HG03575 (cell line): Measurements from ENCODE around the gene PPP1R13L.

Experiments used
- ATAC-seq: cut with Tn5 transposase; IDR thresholded peaks from one replicate; pipeline ENCODE4 v1.9.1; 2021; ENCODE audit not compliant: unreplicated experiment, insufficient number of reproducible peaks, low FRiP score; ENCODE audit errors: extremely low read depth

Gene PPP1R13L, protein sequence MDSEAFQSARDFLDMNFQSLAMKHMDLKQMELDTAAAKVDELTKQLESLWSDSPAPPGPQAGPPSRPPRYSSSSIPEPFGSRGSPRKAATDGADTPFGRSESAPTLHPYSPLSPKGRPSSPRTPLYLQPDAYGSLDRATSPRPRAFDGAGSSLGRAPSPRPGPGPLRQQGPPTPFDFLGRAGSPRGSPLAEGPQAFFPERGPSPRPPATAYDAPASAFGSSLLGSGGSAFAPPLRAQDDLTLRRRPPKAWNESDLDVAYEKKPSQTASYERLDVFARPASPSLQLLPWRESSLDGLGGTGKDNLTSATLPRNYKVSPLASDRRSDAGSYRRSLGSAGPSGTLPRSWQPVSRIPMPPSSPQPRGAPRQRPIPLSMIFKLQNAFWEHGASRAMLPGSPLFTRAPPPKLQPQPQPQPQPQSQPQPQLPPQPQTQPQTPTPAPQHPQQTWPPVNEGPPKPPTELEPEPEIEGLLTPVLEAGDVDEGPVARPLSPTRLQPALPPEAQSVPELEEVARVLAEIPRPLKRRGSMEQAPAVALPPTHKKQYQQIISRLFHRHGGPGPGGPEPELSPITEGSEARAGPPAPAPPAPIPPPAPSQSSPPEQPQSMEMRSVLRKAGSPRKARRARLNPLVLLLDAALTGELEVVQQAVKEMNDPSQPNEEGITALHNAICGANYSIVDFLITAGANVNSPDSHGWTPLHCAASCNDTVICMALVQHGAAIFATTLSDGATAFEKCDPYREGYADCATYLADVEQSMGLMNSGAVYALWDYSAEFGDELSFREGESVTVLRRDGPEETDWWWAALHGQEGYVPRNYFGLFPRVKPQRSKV

DNA sequence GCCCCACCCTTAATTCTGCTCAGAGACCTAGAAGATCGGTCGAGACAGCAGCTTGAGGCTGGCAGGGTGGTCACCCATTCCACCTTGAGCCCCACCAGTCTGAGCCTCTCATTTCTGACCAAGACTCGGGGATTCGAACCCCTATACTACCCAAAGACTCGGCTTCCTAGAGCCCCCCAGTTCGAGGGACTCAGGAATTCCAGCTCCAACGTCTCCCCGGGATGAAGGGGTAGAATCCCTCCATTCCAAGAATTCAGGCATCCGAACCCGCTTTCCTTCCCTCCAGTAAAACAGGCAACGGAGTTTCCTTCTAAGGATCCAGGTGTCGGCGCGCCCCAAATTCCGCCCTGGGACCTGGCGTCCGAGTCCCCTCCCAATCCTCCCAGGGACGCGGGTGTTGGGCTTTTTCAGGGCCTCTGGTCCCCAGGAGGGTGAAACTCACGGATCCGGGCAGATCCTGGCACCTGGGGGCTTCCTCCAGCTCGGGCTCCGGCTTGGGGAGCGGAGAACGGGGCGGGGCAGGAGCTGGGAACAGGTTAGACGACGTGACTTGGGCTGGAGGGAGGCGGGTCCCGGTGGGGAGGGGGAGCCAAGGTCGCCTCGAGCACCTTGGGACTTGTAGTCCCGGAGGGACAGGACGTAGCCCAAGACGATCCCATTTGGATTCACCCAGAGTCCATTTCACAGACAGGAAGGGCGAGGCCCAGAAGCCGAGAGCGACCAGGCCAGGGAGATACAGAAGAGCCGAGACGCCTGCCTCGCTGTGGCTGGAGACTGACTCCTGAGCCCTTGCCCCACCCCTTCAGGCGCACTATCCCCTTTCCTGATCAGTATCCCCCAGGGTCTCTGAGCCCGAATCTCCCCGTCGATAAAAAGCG is at the start of gene PPP1R13L:
PPP1R13L (minus strand) TSS at position 513 of the 878 bp plus-strand sequence. CDS start 6,751 bp downstream, outside the sequence.
- ATAC-seq = no peak

DNA sequence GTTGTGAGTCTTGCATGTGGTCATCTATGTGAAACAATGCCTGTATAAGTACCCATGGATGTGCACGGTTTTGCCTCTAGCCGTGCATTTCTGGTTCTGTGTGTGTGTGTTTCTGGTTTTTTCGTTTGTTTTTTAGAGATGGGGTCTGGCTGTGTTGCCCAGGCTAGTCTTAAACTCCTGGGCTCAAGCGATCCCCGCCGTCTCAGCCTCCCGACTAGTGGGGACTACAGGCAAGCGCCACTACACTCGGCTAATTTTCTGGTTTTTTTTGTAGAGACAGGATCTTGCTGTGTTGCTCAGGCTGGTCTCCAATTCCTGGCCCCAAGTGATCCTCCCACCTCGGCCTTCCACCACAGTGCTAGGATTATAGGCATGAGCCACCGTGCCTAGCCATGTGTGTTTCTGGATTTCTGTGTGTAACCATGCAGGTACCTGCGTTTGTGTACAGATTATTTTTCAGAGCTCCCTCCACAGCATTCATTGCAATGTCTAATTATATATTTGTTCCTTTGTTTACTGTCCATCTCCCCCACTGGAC is 47.0 kb upstream of the PPP1R13L start:
- no peak for ATAC-seq

DNA sequence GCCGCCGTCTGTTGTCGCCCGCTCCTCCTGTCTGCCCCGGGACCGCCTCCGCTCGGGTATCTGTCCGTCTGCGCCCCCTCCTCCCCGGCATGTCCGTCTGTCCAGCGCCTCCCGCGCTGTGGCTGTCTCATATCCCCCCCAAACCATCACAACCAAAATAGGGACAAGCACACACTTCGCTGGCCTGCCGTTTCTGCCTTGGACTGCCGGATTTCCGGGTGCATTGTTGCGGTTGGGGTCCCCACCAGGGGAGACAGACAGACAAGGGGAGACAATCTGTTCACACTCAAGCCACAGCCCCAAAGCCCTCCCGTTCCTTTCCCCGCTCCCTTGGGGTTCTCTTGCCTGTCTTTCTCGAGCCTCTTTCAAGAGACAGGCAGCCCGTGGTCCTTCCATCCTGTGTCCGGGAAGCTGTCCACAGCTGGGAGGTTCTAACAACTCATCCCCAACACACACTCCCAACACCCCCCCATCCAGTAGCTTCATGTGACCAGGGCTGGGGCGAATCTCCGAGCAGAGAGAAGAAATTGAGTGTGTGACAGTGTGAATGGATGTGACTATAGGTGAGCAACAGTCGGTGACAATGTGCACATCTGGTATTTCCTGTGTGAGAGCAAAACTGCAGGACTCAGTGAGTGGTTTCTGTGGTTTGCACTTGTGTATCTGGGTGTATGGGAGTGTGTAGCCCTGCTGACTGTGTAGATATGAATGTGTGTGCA is 46.4 kb upstream of the PPP1R13L start:
- ATAC-seq = no peak

DNA sequence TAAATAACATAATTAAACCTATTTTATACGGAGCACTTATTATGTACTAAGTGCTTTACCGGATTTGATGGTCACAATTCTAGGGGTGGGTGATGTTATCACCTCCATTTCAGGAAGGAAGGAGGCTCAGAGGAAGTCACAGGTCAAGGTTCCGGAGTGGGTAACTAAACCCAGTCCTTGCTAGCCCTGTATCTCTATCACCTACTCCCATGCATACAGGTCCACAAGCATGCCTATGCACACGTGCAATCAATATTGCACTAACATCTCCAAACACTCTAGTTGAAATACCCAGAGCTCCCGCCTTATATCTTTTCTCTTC is 45.1 kb upstream of the PPP1R13L start:
- no peak for ATAC-seq

DNA sequence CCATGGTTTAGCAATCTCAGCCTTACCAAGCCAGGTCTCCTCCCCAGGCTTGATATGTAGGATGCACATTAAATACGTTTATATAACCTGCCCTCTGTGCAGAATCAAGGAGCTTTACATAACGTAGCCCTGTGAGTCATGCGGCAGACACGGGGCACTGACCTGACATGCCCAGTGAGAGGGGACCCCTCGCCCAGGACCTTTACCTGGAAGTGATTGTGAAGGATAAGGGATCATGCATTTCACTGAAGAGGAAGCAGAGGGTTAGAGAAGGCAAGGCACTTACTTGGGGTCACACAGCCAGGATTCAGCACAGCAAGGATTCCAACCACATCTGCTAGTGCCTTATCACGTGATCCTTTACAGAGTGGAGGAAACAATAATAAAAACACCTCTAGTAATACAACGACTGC is 44.0 kb upstream of the PPP1R13L start:
- no peak for ATAC-seq

DNA sequence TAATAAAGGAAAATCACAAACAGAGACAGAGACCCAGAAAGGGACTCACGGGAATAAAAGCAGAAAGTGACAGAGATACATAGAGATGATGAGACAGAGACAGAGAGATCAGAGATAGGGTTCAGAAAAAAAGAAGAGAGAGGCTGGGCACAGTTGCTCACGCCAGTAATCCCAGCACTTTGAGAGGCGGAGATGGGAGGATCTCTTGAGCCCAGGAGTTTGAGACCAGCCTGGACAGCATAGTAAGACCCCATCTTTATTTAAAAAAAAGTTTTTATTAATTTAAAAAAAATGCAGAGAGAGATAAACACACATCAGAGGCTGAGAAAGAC is 43.5 kb upstream of the PPP1R13L start:
- ATAC-seq = no peak

DNA sequence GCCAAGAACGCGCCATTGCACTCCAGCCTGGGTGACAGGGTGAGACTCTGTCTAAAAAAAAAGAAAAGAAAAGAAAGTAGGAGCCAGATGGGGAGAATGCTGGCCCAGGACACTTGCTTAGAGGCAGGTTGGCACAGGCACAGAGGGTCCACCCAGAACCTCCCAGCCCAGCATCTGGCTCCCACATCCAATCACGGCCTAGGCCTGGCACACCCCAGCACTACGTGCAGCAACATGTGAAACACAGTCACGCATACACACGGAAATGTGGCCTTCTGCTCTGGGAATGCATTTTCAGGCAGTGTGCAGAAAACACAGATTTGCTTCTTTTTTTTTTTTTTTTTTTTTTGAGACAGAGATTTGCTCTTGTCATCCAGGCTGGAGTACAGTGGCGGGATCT is 42.1 kb upstream of the PPP1R13L start:
- no peak for ATAC-seq

DNA sequence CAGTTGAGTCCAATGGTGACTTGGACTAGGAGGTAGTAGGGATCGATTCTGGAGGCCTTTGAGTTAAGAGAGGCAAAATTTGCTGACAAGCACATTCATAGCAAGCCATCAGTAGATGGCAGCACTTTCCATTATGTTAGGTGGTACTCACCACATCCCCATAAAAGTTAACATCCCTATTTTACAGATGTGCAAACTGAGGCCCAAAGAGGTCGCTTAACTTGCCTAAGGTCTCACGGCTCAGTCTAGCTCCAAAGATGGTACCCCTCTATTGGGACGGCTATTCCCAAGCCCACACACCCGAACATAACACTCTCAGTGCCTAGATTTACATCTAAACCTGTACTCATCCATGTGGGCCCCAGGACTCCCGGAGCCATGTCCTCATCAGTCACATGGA is 41.4 kb upstream of the PPP1R13L start:
- ATAC-seq = no peak

DNA sequence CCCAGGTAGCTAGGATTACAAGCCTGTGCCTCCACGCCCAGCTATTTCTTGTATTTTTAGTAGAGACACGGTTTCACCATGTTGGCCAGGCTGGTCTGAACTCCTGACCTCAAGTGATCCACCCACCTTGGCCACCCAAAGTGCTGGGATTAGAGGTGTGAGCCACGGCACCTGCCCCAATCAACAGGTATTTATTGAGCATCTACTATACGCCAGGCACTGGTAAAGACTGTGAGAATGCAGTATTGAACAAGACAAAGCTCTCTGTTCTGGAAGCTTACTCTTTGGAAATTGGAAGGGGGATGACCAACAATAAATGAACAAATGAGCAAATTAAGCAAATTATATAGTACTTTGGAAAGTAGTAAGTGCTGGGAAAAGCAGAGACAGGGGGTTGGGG is 40.3 kb upstream of the PPP1R13L start:
- no peak for ATAC-seq

DNA sequence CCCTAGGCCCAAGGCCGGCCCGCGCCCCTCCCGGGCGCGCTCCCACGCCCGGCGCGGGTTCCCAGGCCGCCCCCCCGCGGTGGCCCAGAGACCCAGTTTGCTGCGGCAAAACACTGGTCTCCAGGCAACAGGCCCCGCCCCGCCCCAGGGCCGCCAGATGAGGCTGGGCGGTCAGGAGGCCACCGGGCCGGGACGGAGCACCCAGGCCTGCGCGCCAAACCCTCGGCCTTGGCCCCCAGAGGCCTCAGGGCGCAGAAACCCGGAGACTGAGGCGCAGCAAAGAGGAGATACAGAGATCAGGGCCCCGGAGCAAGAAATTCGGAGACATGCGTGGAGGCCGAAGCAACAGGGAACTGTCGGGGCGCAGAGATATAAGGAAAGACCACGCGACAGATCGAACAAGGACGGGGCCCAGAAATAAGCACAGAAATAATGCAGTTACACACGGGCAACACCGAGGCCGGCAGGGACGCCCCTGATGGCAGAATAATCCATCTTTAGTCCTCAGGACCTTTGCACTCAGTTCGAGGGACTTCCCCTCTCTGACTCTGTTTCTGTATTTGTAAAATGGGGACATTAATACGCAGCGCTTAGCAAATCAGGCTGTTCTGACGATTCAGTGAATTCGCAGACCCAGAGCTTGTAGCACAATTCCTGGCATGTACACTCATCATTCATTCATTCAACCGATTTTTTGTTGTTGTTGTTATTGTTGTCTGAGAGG is 39.6 kb upstream of the PPP1R13L start:
- no peak for ATAC-seq

DNA sequence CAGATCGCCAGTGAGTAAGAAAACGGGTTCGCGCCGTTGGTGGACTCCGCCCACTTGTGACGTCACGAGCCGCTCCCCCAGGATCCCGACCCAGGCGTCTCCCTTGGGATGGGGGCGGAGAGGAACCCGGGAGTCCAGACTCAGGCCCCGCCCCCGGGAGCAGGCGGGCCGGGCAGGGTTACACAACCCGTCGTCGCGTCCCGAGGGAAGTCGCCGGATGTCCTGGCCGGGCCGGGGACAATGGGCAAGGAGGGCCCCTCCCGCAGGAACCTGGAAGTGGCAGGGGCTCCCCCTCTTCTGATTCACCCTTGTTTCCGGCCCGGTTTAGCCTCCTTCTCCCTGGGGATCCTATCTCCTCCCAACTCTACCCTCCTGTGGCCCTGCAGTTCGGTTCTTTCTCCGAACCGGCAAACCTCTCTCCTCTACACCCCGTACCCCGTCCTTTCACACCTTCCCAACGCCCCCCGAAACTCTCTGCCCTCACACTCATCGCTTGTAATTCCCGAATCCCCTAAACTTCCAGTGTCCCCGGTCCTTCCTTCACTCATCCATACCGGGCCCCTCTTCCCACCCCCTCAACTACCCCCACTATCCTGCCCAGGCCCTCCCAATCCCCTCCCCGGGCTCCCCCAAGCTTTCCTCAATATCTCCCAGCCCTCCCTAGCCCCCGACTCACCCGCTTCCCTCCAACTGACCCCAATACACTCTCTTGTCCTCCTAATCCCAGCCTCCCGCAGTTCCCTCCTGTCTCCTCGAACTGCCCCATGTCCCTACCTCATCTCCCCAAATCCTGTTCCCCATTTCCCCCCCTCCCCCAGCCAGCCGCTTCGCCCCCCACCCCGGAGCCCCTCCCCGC is 38.8 kb upstream of the PPP1R13L start:
- ATAC-seq = no peak

DNA sequence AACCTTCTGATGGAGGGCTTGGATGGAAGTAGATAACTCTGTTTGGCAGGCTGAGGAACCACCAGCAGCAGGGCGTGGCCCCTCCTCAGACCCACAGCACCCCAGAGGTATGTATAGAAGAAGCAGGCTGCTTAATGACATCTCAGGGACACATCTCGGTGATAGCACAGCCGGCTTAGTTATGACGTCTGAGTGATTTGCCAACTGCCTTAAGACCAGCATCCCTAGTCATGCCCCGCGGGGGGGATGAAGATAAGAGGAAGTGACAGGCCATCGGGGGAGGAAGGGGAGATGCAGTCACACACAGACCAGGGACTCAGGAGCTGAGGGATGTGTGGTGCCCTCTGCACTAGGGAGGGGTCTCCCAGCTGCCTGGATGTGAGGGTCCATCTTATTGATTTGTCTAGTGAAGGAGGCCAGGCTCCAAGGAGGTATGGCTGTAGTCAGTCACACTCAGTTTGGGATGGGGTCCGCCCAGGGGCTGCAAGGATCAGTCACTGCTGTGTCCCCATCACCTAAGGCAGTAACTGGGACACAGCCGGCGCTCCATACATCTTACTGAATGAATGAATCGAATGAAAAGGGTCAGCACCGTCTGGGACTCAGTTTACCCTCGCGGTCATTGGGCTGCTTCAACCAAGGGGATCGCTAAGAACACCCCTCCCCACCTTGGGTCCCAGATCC is 38.1 kb upstream of the PPP1R13L start:
- no peak for ATAC-seq

DNA sequence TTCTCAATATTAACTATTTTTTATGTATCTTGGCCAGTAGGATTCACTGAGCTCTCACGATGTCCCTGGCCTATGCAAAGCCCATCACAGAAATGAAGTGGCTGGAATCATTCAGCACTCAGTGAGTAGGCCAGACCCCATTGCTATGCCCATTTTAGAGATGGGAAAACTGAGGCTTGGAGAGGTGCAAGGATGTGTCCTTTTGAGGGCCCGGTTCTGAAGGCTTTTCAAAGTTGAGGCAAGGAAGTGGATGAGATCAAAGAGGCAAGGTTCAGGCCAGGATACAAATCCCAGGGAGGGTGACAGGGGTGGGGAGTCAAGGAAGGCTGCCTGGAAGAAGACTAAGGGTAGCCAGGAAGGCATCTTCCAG is 37.5 kb upstream of the PPP1R13L start:
- ATAC-seq = no peak

DNA sequence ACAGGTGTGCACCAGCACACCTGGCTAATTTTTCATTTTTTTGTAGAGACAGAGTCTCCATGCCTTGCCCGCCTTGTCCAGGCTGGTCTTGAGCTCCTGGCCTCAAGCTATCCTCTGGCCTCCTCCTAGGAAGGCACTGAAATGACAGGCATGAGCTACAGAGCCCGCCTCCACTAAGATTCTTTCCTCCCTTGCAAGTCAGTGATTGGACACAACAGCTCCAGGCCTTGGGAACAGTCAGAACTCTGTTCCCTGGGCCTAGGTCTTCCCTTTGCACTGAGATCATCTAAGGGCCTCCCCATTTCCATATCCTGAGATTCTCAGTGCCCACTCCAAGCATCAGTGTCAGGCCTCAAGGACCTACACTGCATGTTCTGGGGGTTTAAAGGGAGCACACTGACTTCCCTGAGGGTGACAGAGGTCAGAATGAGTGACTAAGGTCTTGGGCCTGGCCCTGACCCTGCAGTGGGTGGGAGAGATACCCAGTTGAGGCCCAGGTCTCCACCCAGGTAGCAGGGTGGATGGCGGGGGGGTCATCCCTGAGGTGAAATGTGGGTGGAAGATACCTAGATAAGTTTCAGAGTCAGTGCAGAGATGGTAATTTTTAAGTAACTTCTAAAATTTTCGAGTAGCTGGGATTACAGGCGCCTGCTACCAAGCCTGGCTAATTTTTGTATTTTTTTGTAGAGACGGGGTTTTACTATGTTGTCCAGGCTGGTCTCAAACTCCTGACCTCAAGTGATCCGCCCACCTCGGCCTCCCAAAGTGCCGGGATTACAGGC is 36.2 kb upstream of the PPP1R13L start:
- no peak for ATAC-seq

DNA sequence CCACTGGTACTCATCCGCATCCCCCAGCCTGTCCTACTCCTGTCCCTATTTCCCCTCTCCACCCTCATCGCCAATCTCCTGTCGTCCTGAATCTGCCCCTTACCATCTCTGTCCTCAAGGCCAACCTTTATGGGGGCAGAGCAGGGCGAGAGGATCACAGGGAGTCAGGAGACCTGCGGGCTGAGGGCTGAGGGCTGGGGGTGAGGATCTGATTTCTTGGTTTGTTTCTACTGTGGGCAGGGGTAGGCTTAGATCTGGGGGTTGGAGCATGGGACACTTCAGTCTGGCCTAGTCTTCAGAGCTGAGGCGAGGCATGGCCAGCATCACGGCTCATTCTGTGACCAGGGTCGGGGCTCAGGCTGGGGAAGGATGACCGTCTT is 35.4 kb upstream of the PPP1R13L start:
- no peak for ATAC-seq

DNA sequence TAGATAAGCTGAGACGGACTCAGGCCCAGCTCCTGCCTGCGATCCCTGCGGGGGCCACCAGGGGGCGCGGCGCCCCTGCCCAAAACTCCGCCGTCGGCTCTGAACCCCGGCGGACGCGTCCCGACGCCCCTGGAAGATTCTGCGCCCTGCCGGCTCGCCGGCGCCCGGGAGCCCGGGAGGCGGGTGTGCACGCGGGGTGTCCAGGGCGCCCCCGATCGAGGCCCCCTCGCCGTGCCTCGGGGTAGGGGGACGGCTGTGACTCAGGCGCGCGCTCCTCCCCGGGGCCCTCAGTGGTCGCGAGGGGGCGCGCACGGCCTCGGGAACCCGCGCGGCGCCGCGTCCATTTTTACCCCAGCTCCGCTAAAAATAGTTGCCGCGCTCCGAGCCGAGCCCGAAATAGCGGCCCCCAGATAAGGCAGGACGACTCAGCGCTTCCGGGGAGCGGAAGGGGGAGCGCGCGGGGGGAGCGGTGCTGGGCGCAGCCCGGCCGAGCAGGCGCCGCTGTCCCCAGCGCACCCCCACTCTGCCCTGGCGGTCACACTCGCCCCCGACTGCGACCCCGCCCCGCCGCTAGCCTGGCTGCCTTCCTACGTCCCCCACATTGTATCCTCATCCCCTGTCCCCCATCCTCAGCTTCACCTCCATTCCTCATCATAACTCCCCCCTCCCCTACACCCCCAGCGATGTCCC is 34.8 kb upstream of the PPP1R13L start:
- no peak for ATAC-seq
